DMS114 treated with DMSO at 0.1 percent for 48 hours (cell line): ENCODE results near the gene RNF40.

Experiments
- DNase-seq: peaks from one replicate; lab custom pipeline; 2025; ENCODE audit not compliant: unreplicated experiment; lab: John Stamatoyannopoulos, UW

Gene RNF40

DNA sequence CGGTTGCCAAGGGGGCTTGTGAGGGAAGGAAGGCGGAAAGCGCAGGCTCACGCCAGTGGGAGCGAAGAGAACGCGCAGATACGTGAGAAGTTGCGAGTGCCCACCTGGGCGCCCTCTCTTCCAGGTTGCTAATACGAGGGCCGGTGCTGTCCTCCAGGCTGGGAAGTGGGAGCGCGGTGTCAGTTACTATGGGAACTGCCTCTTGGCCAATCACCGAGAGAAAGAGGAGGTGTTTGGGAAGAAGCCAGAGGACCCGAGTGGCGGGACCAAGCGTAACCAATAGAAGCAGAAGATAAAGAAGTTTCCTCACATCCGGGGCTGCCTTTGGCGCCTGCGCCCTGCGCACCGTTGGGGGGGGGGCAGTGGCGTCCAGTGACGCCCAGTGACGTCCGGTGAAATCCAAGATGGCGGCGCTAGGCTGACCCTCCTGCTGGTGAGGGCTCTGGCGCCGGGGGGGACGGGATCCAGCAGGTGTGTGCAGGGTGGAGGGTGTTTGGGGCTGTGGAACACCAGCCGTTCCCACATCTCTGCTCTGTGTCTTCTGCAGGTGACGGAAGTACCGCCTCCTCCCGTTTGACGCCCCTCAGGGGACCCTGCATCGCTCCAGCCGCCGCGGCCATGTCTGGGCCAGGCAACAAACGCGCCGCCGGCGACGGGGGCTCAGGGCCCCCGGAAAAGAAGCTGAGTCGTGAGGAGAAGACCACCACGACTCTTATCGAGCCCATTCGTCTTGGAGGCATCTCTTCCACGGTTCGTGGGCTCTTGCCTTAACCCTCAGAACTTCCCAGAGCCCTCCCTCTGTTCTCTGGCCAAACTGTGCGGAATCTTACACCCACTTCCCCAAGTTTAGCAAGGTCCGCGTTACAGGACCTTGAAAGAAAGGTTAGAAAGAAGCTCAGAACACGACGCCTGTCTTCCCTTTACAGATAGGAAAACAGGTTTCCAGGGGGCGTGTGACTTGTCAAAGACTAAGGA, at the start of gene RNF40, which contains the start of gene CFAP119:
RNF40 (plus strand) TSS at position 395 of the 975 bp plus-strand sequence; CDS start at position 619, 224 bp downstream.
CFAP119 (minus strand) TSS at position 135 of the 975 bp plus-strand sequence. CDS start 314 bp downstream, outside the sequence.
- peak; percentile 97 for DNase-seq

- no peak for DNase-seq
Measured at GRCh38 chr16:30715750-30716445, 46.2 kb upstream of the RNF40 start.

DNA sequence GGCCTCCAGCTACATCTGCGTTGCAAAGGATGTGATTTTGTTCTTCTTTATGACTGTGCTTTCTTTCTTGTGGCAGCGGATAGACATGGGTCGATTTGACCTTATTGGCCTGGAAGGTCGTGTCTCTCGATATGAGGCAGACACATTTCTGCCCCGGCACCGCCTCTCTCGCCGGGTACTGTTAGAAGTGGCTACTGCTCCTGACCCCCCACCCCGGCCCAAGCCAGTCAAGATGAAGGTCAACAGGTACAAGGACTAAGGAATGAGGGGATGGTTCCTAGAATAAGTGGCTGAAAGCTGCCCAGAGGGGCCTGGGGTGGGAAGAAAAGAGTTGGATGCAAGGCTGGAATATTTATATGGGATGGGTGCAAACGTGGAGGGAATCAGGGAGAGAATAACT, 42.0 kb upstream of the RNF40 start:
- no peak for DNase-seq

GRCh38 chr16:30720694-30721093, 41.4 kb upstream of the RNF40 start:
- DNase-seq: no peak

- no peak for DNase-seq
Measured at GRCh38 chr16:30721167-30721566, 41.0 kb upstream of the RNF40 start.

DNA sequence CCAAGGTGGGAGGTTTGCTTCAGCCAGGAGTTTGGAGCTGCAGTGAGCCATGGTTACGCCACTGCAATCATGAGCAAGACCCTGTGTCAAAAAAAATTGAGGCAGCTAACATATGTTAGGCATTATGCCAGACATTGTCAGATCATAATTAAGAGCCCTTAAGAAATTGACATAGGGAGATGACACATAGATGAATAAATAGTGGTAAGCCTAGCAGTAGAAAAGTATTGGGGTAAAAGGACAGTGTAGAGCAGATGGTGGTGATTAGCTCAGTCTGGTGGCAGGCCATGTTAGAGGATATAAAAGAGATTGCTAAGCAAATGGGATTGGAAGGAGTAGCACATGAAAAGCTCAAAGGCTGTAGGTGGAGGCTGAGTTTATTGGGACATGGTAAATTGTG, 40.5 kb upstream of the RNF40 start:
- no peak for DNase-seq

GRCh38 chr16:30722443-30722842, 39.7 kb upstream of the RNF40 start:
- no peak for DNase-seq

DNA sequence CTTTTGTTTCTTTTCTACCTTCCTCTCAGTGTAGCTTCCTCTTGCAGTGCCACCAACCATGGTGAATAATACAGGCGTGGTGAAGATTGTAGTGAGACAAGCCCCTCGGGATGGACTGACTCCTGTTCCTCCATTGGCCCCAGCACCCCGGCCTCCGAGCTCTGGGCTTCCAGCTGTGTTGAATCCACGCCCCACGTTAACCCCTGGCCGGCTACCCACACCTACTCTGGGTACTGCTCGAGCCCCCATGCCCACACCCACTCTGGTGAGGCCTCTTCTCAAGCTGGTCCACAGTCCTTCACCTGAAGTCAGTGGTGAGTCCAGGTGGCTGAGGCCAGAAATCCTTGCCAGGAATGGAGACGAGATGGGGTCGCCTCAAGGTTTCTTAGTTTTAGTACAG, 39.2 kb upstream of the RNF40 start:
- DNase-seq: no peak

GRCh38 chr16:30723725-30724355, 38.3 kb upstream of the RNF40 start:
- DNase-seq: no peak

DNA sequence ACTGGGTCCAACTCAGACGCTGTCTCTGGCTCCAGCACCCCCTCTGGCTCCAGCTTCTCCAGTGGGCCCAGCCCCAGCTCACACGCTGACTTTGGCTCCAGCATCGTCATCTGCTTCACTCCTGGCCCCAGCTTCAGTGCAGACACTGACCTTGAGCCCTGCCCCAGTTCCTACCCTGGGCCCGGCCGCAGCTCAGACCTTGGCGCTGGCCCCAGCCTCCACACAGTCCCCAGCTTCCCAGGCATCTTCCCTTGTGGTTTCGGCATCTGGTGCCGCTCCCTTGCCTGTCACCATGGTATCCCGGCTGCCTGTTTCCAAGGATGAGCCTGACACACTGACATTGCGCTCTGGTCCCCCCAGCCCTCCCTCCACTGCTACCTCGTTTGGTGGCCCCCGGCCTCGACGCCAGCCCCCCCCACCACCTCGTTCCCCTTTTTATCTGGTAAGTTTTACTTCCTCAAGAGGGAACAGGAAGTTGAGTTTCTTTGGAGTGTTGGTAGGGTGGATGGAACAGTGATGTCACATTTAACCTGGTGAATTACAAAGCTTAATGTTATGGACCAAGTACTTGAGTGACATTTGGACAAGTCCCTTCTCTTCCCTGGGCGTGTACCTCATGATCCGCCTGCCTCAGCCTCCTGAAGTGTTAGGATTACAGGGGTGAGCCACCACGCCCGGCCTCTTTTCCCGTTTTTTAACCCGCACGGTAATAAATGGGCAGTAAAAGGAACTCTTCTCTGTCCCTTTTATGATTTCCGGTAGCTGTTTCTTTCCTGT, 37.3 kb upstream of the RNF40 start:
- no peak for DNase-seq

GRCh38 chr16:30725418-30725792, 36.7 kb upstream of the RNF40 start:
- no peak for DNase-seq

GRCh38 chr16:30728321-30728720, 33.8 kb upstream of the RNF40 start:
- no peak for DNase-seq

- DNase-seq: no peak
Measured at GRCh38 chr16:30728899-30729672, 33.0 kb upstream of the RNF40 start.

DNA sequence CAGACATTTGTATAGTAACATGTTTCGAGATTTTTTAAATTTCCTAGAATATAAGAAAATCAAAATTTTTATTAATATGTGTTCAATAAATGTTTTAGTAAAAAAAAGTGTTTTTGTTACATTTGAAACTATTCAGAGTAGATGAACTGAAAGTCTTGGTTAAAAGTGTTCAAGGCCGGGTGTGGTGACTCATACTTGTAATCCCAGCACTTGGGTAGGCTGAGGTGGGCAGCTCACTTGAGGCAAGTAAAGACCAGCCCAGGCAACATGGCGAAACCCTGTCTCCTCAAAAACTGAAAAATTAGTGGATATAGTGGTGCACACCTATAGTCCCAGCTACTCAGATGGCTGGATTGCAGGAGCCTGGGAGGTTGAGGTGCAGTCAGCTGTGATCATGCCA, 30.7 kb upstream of the RNF40 start:
- no peak for DNase-seq

GRCh38 chr16:30736995-30737793, 24.9 kb upstream of the RNF40 start:
- DNase-seq: no peak

- DNase-seq: no peak
Measured at GRCh38 chr16:30737794-30738648, 24.1 kb upstream of the RNF40 start.

GRCh38 chr16:30738984-30739951, 22.9 kb upstream of the RNF40 start:
- no peak for DNase-seq
